Keratinocyte (primary cell): ENCODE results near the gene NANOS3. TPM values are rescaled to one million over a fixed set of nuclear protein-coding genes. Genes with fewer than 3 reads are reported as not detected.

ENCODE experiments used
- DNase-seq: peaks from one replicate; pipeline ENCODE4 v3.0.0-alpha.2; 2011; ENCODE audit warnings: low read depth, missing footprints, low spot score
- FAIRE-seq: peaks from 2 replicates; lab custom pipeline; 2011; peaks lifted over from hg19 to GRCh38; lab: Jason Lieb, UNC
- H2AFZ ChIP-seq: 2 replicates; pipeline ENCODE4 v1.6.0; 2012; ENCODE audit warnings: low read length, control low read depth, inconsistent platforms; ENCODE audit not compliant: control insufficient read depth
- H3K27ac ChIP-seq: 2 replicates; pipeline ENCODE4 v1.5.1; 2011; ENCODE audit warnings: low read length; ENCODE audit not compliant: control insufficient read depth, insufficient read depth
- H3K27me3 ChIP-seq: 3 replicates; pipeline ENCODE4 v1.6.0; 2011; ENCODE audit warnings: low read length; ENCODE audit not compliant: control insufficient read depth, insufficient read depth; ENCODE audit errors: extremely low read depth
- H3K36me3 ChIP-seq, 2 experiments: 2 replicates in 1 of 2; 3 replicates in 1 of 2; pipeline ENCODE4 v1.5.1; 2011; ENCODE audit warnings: low read length in 2 of 2, mild to moderate bottlenecking in 1 of 2; ENCODE audit not compliant: control insufficient read depth in 2 of 2, insufficient read depth in 2 of 2; ENCODE audit errors: extremely low read depth in 1 of 2
- H3K4me1 ChIP-seq: 3 replicates; pipeline ENCODE4 v1.5.1; 2011; ENCODE audit warnings: low read length; ENCODE audit not compliant: control insufficient read depth, insufficient read depth; ENCODE audit errors: extremely low read depth
- H3K4me2 ChIP-seq: 3 replicates; pipeline ENCODE4 v1.6.0; 2011; ENCODE audit warnings: low read depth, low read length; ENCODE audit not compliant: control insufficient read depth, insufficient read depth; ENCODE audit errors: extremely low read depth
- H3K4me3 ChIP-seq, 3 experiments: fragments of 200-600 bp in 1 of 3; sonication (generic) in 1 of 3; 2 replicates in 2 of 3; 3 replicates in 1 of 3; pipeline ENCODE4 v1.5.1; 2011 to 2016; ENCODE audit warnings: low read length in 3 of 3, mild to moderate bottlenecking in 3 of 3, control low read depth in 2 of 3, inconsistent platforms in 1 of 3, low read depth in 1 of 3, mixed read lengths in 1 of 3, mixed run types in 1 of 3, moderate library complexity in 1 of 3; ENCODE audit not compliant: control insufficient read depth in 2 of 3, insufficient read depth in 2 of 3; ENCODE audit errors: extremely low read depth in 1 of 3
- H3K79me2 ChIP-seq: 2 replicates; pipeline ENCODE4 v1.6.0; 2012; ENCODE audit warnings: low read length; ENCODE audit not compliant: control insufficient read depth, insufficient read depth
- H3K9ac ChIP-seq: 3 replicates; pipeline ENCODE4 v1.6.0; 2011; ENCODE audit warnings: low read length; ENCODE audit not compliant: control insufficient read depth, insufficient read depth; ENCODE audit errors: extremely low read depth
- H3K9me1 ChIP-seq: 3 replicates; pipeline ENCODE4 v1.6.0; 2011; ENCODE audit warnings: low read length; ENCODE audit not compliant: control insufficient read depth, insufficient read depth; ENCODE audit errors: extremely low read depth
- H3K9me3 ChIP-seq: 2 replicates; pipeline ENCODE4 v1.5.1; 2012; ENCODE audit warnings: low read depth, low read length; ENCODE audit not compliant: control insufficient read depth
- H4K20me1 ChIP-seq: 3 replicates; pipeline ENCODE4 v1.6.0; 2011; ENCODE audit warnings: low read length; ENCODE audit not compliant: control insufficient read depth, insufficient read depth; ENCODE audit errors: extremely low read depth
- EZH2 ChIP-seq: IDR thresholded peaks from one replicate; pipeline ENCODE4 v1.6.1; 2012; ENCODE audit warnings: inconsistent platforms, mild to moderate bottlenecking, low read length, moderate library complexity
- dilution Hi-C: fragments of 300-500 bp; cut with MboI; formaldehyde crosslinking; loops from one replicate; pipeline ENCODE4 v1.7.0; 2020; ENCODE audit warnings: low sequenced_read_pairs; ENCODE audit not compliant: extremely low pct_ligation_motif_present
- polyA plus RNA-seq, 5 experiments: library from polyadenylated mRNA; depleted of rRNA in 3 of 5; stranded (reverse) in 3 of 5; stranded (forward) in 1 of 5; unstranded in 1 of 5; fragments of >200 nt; gene quantifications; 1 replicate in 1 of 5; 2 replicates in 3 of 5; 3 replicates in 1 of 5; pipeline versions ENCODE4 v1.2.1 to v1.2.3, GENCODE V29; 2011 to 2012; ENCODE audit warnings: missing spikeins in 2 of 5, low read depth in 1 of 5, low replicate concordance in 1 of 5
- TF ChIP-seq, protein P1 (sequence below), 3 experiments: IDR thresholded peaks in 1 of 3; conservative IDR thresholded peaks in 1 of 3; optimal IDR thresholded peaks in 1 of 3; 2 replicates in 2 of 3; 3 replicates in 1 of 3; pipeline versions ENCODE3 to v1.5.1; 2011; ENCODE audit warnings: low read length in 3 of 3, mild to moderate bottlenecking in 3 of 3, moderate library complexity in 2 of 3, control low read depth in 1 of 3, inconsistent platforms in 1 of 3; ENCODE audit not compliant: insufficient read depth in 2 of 3; ENCODE audit errors: extremely low read depth in 1 of 3

Gene NANOS3
- polyA plus RNA-seq, 1 donor (not counting 4 experiments of a cell fraction or from before 2014, with no cell fraction given): 0.18 TPM

DNA sequence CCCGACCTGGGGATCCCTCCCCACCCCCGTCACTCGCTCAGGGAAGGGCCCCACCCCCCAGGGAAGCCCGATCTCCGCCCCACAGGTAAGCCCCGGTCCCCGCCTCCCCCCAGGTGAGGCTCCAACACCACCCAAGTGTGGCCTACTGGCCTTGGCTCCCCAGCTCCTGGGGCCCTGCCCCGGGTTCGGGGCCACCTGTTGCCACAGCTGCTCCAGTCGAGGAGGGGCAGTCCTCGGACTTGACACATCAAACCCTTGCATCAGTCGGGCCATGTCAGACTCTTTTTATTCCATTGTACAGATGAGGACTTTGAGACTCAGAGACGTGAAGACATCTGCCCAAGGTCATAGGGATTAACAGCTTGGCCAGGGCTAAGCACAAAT lies 29.6 kb downstream of the NANOS3 start:
- dilution Hi-C loops: no loop called here
- Histone ChIP-seq H3K36me3 (peaks cover 2 to 4% of the 10 kb centered on the region in 2 experiments), H4K20me1 (no peaks in the 10 kb centered on the region), H3K27me3 (no peaks in the 10 kb centered on the region), H3K4me2 (peak overlapping the region; percentile 86), H3K9me3 (no peaks in the 10 kb centered on the region), H3K4me3 (peak overlapping the region; percentile 70 to 98 (median 82)), H2AFZ (peak overlapping the region; percentile 94), H3K79me2 (peaks cover 5% of the 10 kb centered on the region), H3K4me1 (peaks cover 11% of the 10 kb centered on the region), H3K27ac (peak overlapping the region; percentile 40), H3K9ac (peak overlapping the region; percentile 80), H3K9me1 (peaks cover 2% of the 10 kb centered on the region)
- FAIRE-seq: no peak
- DNase-seq: no peak
- no peak for TF ChIP-seq EZH2
- TF ChIP-seq, protein P1, sequence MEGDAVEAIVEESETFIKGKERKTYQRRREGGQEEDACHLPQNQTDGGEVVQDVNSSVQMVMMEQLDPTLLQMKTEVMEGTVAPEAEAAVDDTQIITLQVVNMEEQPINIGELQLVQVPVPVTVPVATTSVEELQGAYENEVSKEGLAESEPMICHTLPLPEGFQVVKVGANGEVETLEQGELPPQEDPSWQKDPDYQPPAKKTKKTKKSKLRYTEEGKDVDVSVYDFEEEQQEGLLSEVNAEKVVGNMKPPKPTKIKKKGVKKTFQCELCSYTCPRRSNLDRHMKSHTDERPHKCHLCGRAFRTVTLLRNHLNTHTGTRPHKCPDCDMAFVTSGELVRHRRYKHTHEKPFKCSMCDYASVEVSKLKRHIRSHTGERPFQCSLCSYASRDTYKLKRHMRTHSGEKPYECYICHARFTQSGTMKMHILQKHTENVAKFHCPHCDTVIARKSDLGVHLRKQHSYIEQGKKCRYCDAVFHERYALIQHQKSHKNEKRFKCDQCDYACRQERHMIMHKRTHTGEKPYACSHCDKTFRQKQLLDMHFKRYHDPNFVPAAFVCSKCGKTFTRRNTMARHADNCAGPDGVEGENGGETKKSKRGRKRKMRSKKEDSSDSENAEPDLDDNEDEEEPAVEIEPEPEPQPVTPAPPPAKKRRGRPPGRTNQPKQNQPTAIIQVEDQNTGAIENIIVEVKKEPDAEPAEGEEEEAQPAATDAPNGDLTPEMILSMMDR (optimal IDR thresholded peaks at IDR 0.05 in 1 of 3, IDR thresholded peaks at IDR 0.05 in 1 of 3, conservative IDR thresholded peaks at IDR 0.05 in 1 of 3; ENCODE audit: extremely low read depth in 1 of 3, insufficient read depth in 2 of 3, low read length in 3 of 3): no peak

DNA sequence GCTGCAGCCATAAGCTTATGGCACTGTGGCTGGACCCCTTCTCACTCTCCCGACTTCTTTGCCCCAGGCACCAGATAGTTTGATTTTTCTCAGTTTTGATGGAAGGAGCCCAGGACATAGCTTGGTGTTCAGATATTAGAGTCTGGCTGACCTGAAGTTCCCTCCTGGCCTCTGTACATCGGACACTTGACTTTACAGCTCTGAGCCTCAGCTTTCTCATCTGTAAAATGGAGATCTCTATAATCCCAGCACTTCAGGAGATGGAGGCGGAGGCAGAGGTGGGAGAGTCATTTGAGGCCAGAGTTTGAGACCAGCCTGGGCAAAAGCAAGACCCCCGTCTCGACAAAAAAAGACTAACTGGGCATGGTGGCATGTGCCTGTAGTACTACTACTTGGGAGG lies 30.0 kb downstream of the NANOS3 start:
- DNase-seq: no peak
- Histone ChIP-seq H4K20me1 (no peaks in the 10 kb centered on the region), H2AFZ (peak overlapping the region; percentile 94), H3K36me3 (peaks cover 2 to 4% of the 10 kb centered on the region in 2 experiments), H3K27me3 (no peaks in the 10 kb centered on the region), H3K9me3 (no peaks in the 10 kb centered on the region), H3K27ac (peak overlapping the region; percentile 40), H3K9me1 (peaks cover 2% of the 10 kb centered on the region), H3K9ac (peak overlapping the region; percentile 80), H3K4me3 (peak overlapping the region; percentile 70 to 98 (median 82)), H3K79me2 (peaks cover 5% of the 10 kb centered on the region), H3K4me1 (peaks cover 11% of the 10 kb centered on the region), H3K4me2 (peak overlapping the region; percentile 86)
- TF ChIP-seq, protein P1 (optimal IDR thresholded peaks at IDR 0.05 in 1 of 3, IDR thresholded peaks at IDR 0.05 in 1 of 3, conservative IDR thresholded peaks at IDR 0.05 in 1 of 3; ENCODE audit: extremely low read depth in 1 of 3, insufficient read depth in 2 of 3, low read length in 3 of 3): no peak
- no peak for TF ChIP-seq EZH2
- peak; percentile 43 for FAIRE-seq
- dilution Hi-C loops: no loop called here
